IPS-18c (cell line): ENCODE measurements around the gene GNB1L.

Experiments used
- H3K4me3 ChIP-seq: 2 replicates; pipeline ENCODE4 v1.7.0; 2013; ENCODE audit warnings: low read depth, mild to moderate bottlenecking, low read length, moderate library complexity; ENCODE audit not compliant: insufficient read depth
- H3K9me3 ChIP-seq: one replicate; pipeline ENCODE4 v1.6.1; 2013; ENCODE audit warnings: mild to moderate bottlenecking, low read length, moderate library complexity; ENCODE audit not compliant: control insufficient read depth, insufficient read depth

GNB1L gene

GRCh38 chr22:19812910-19813309 is 41.8 kb downstream of the GNB1L start:
- H3K9me3 ChIP-seq: no peaks in the 10 kb centered on the region

GRCh38 chr22:19811811-19812771 is 42.6 kb downstream of the GNB1L start:
- H3K9me3 ChIP-seq: no peaks in the 10 kb centered on the region
- no peak overlapping the region for H3K4me3 ChIP-seq

More at GRCh38 chr22:19812910-19813309, 41.8 kb downstream of the GNB1L start:
- H3K4me3 ChIP-seq: no peak overlapping the region

GRCh38 chr22:19811211-19811621 is 43.5 kb downstream of the GNB1L start:
- H3K9me3 ChIP-seq: no peaks in the 10 kb centered on the region
- no peak overlapping the region for H3K4me3 ChIP-seq

- Histone ChIP-seq H3K9me3 (peaks cover 2% of the 10 kb centered on the region), H3K4me3 (no peak overlapping the region)
These were observed 44.1 kb downstream of the GNB1L start for GRCh38 chr22:19810381-19811201.

- Histone ChIP-seq H3K9me3 (peaks cover 2% of the 10 kb centered on the region), H3K4me3 (no peak overlapping the region)
These were observed 44.9 kb downstream of the GNB1L start for GRCh38 chr22:19809741-19810140.

- no peak overlapping the region for H3K4me3 ChIP-seq
- peaks cover 2% of the 10 kb centered on the region for H3K9me3 ChIP-seq
These were observed 45.7 kb downstream of the GNB1L start for GRCh38 chr22:19808873-19809478.

- no peak overlapping the region for H3K4me3 ChIP-seq
- peaks cover 2% of the 10 kb centered on the region for H3K9me3 ChIP-seq
These were observed 46.5 kb downstream of the GNB1L start for GRCh38 chr22:19807914-19808872.

- Histone ChIP-seq H3K4me3 (no peak overlapping the region), H3K9me3 (peaks cover 2% of the 10 kb centered on the region)
These were observed 47.3 kb downstream of the GNB1L start for GRCh38 chr22:19807161-19807913.

- Histone ChIP-seq H3K4me3 (no peak overlapping the region), H3K9me3 (peaks cover 2% of the 10 kb centered on the region)
These were observed 48.2 kb downstream of the GNB1L start for GRCh38 chr22:19806213-19807160.

- Histone ChIP-seq H3K9me3 (peaks cover 2% of the 10 kb centered on the region), H3K4me3 (no peak overlapping the region)
These were observed 48.9 kb downstream of the GNB1L start for GRCh38 chr22:19805821-19806212.

- H3K9me3 ChIP-seq: peaks cover 2% of the 10 kb centered on the region
- no peak overlapping the region for H3K4me3 ChIP-seq
These were observed 50.9 kb downstream of the GNB1L start for GRCh38 chr22:19803736-19804267.

GRCh38 chr22:19802894-19803735 is 51.6 kb downstream of the GNB1L start:
- Histone ChIP-seq H3K9me3 (peaks cover 2% of the 10 kb centered on the region), H3K4me3 (no peak overlapping the region)

- no peak overlapping the region for H3K4me3 ChIP-seq
- peaks cover 2% of the 10 kb centered on the region for H3K9me3 ChIP-seq
These were observed 52.4 kb downstream of the GNB1L start for GRCh38 chr22:19802001-19802893.
